GM23338 (cell line): Measurements from ENCODE around the gene TCERG1L. TPM values are rescaled to one million over a fixed set of nuclear protein-coding genes. Genes with fewer than 3 reads are reported as not detected.

Experiments
- ATAC-seq: fragments of 200-7000 bp; cut with Tn5 transposase; 3 replicates; pipeline ENCODE4 v1.9.1; 2020
- DNase-seq: peaks from one replicate; pipeline ENCODE4 v3.0.0-alpha.2; 2015; ENCODE audit warnings: low spot score
- H2AFZ ChIP-seq: fragments of 200-600 bp; sonication (generic); 2 replicates; pipeline ENCODE4 v1.8.0; 2016; ENCODE audit warnings: antibody characterized with exemption, mild to moderate bottlenecking, moderate library complexity
- H3F3A ChIP-seq: fragments of 200-600 bp; sonication (generic); replicated peaks from 2 replicates; pipeline ENCODE4 v1.8.0; 2017; ENCODE audit warnings: antibody characterized with exemption, mixed run types, low read depth
- H3K27ac ChIP-seq: fragments of 200-600 bp; sonication (generic); 2 replicates; pipeline ENCODE4 v1.6.1; 2016; ENCODE audit warnings: low read depth
- H3K27me3 ChIP-seq: fragments of 200-600 bp; sonication (generic); 2 replicates; pipeline ENCODE4 v1.8.0; 2016; ENCODE audit warnings: mild to moderate bottlenecking, mixed run types, moderate library complexity; ENCODE audit not compliant: insufficient read depth
- H3K36me3 ChIP-seq: fragments of 200-600 bp; sonication (generic); 2 replicates; pipeline ENCODE4 v1.8.0; 2016; ENCODE audit warnings: mild to moderate bottlenecking; ENCODE audit not compliant: insufficient read depth
- H3K4me1 ChIP-seq: fragments of 200-600 bp; sonication (generic); 2 replicates; pipeline ENCODE4 v1.8.0; 2016; ENCODE audit warnings: mild to moderate bottlenecking, moderate library complexity; ENCODE audit not compliant: insufficient read depth
- H3K4me2 ChIP-seq: fragments of 200-600 bp; sonication (generic); 2 replicates; pipeline ENCODE4 v1.7.1; 2017; ENCODE audit warnings: mixed run types
- H3K4me3 ChIP-seq: fragments of 200-600 bp; sonication (generic); 2 replicates; pipeline ENCODE4 v1.6.1; 2016; ENCODE audit warnings: mixed run types
- H3K79me2 ChIP-seq: fragments of 200-600 bp; sonication (generic); replicated peaks from 2 replicates; pipeline ENCODE4 v1.8.0; 2017; ENCODE audit warnings: mild to moderate bottlenecking; ENCODE audit not compliant: insufficient read depth
- H3K9me2 ChIP-seq: fragments of 200-600 bp; sonication (generic); 2 replicates; pipeline ENCODE4 v1.8.0; 2017; ENCODE audit not compliant: insufficient read depth
- H4K20me1 ChIP-seq: fragments of 200-600 bp; sonication (generic); replicated peaks from 2 replicates; pipeline ENCODE4 v1.8.0; 2017; ENCODE audit warnings: mild to moderate bottlenecking; ENCODE audit not compliant: insufficient read depth
- H3K27ac Mint-ChIP-seq: 2 replicates; pipeline ENCODE4 v1.8.0; 2020; ENCODE audit warnings: inconsistent platforms, mild to moderate bottlenecking, moderate library complexity, mixed read lengths
- H3K27me3 Mint-ChIP-seq: 3 replicates; pipeline ENCODE4 v1.8.0; 2022; ENCODE audit warnings: low read depth, mild to moderate bottlenecking, moderate library complexity, mixed read lengths, inconsistent platforms; ENCODE audit not compliant: insufficient read depth, poor library complexity
- H3K36me3 Mint-ChIP-seq: 3 replicates; pipeline ENCODE4 v1.8.0; 2021; ENCODE audit warnings: low read depth, mild to moderate bottlenecking, inconsistent platforms, moderate library complexity, mixed read lengths
- H3K4me1 Mint-ChIP-seq: 3 replicates; pipeline ENCODE4 v1.8.0; 2020; ENCODE audit warnings: mild to moderate bottlenecking, inconsistent platforms, mixed read lengths
- H3K4me3 Mint-ChIP-seq: 3 replicates; pipeline ENCODE4 v1.8.0; 2021; ENCODE audit warnings: moderate library complexity, mild to moderate bottlenecking, inconsistent platforms, mixed read lengths
- H3K9me3 Mint-ChIP-seq: 3 replicates; pipeline ENCODE4 v1.8.0; 2020; ENCODE audit warnings: moderate library complexity, mild to moderate bottlenecking, inconsistent platforms, mixed read lengths
- CREB1 ChIP-seq: fragments of 250-450 bp; sonication (Bioruptor Pico); IDR thresholded peaks from 2 replicates; pipeline ENCODE4 v1.5.0; 2020; ENCODE audit warnings: low read depth, mild to moderate bottlenecking, moderate library complexity
- CTCF ChIP-seq, 2 experiments: fragments of 200-600 bp in 1 of 2; sonication (generic) in 1 of 2; conservative IDR thresholded peaks; 2 replicates each; pipeline versions ENCODE4 v1.5.1 to v1.6.1; 2016 to 2017; ENCODE audit warnings: antibody characterized with exemption in 2 of 2, low read depth in 2 of 2, mild to moderate bottlenecking in 2 of 2, moderate library complexity in 1 of 2
- EZH2 ChIP-seq: fragments of 200-600 bp; sonication (generic); IDR thresholded peaks from one replicate; pipeline ENCODE4 v1.8.0; 2017; ENCODE audit warnings: antibody characterized with exemption, mild to moderate bottlenecking, low read depth; ENCODE audit not compliant: unreplicated experiment
- EZH2phosphoT487 ChIP-seq: fragments of 200-600 bp; sonication (generic); IDR thresholded peaks from one replicate; pipeline ENCODE4 v1.8.1; 2018; ENCODE audit warnings: antibody characterized with exemption; ENCODE audit not compliant: unreplicated experiment
- JUNB ChIP-seq: IDR thresholded peaks from one replicate; pipeline ENCODE4 v1.6.1; 2016; ENCODE audit warnings: antibody characterized with exemption; ENCODE audit not compliant: unreplicated experiment
- NANOG ChIP-seq: IDR thresholded peaks from 2 replicates; pipeline ENCODE4 v1.6.1; 2016; ENCODE audit warnings: antibody characterized with exemption, borderline replicate concordance
- POLR2AphosphoS5 ChIP-seq: IDR thresholded peaks from 2 replicates; pipeline ENCODE4 v1.6.1; 2016; ENCODE audit warnings: antibody characterized with exemption, low read depth
- REST ChIP-seq: IDR thresholded peaks from one replicate; pipeline ENCODE4 v1.6.1; 2018; ENCODE audit warnings: antibody characterized with exemption; ENCODE audit not compliant: unreplicated experiment
- STAT1 ChIP-seq: IDR thresholded peaks from one replicate; pipeline ENCODE4 v1.6.1; 2016; ENCODE audit warnings: antibody characterized with exemption; ENCODE audit not compliant: unreplicated experiment
- ZNF114 ChIP-seq: fragments of 250-450 bp; sonication (Bioruptor Pico); IDR thresholded peaks from 2 replicates; pipeline ENCODE4 v1.5.0; 2020; ENCODE audit warnings: mild to moderate bottlenecking, moderate library complexity
- polyA plus RNA-seq: library from polyadenylated mRNA; unstranded; fragments of >200 nt; fragmentation: Nextera tagmentation; extraction: Ambion mirVana; gene quantifications from 2 replicates; pipeline ENCODE4 v1.2.1, GENCODE V29; 2016
- total RNA-seq: library from RNA; depleted of rRNA; stranded (reverse); fragments of >200 nt; shearing (Covaris generic); gene quantifications from 2 replicates; pipeline ENCODE4 v1.2.3, GENCODE V29; 2014
- TF ChIP-seq, protein P1 (sequence below): IDR thresholded peaks from 2 replicates; pipeline ENCODE4 v1.6.1; 2016; ENCODE audit warnings: antibody characterized with exemption

TCERG1L gene
- total and polyA plus RNA-seq, 2 experiments from 2014 or later = 3.9 to 5.5 TPM

DNA sequence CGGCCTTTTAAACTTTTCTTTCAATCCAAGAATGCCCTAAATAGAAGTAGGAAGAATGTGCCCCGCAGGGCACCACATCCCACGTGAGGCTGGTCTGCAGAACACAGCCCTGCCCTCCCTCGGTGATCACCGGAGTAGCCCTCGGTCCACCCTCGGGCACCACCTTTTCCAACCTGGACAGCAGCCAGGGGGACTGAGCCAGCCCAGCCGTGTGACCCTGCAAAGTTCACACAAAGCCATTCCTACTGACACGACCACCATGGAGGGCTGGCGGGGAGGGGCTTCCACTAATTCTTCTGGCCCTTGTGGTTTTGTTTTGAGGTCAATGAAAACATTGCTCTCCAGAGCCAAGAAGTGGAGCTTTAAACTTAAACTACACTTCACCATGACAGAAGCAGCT lies 132.2 kb downstream of the TCERG1L start:
- Mint-ChIP-seq H3K36me3 (peaks cover 18% of the 10 kb centered on the region), H3K9me3 (peaks cover 27% of the 10 kb centered on the region), H3K27me3 (peaks cover 7% of the 10 kb centered on the region), H3K4me3 (no peak overlapping the region), H3K27ac (no peak overlapping the region), H3K4me1 (peaks cover 3% of the 10 kb centered on the region; the same call in 2 of the 3 replicates)
- H3K36me3 ChIP-seq = no peaks in the 10 kb centered on the region
- no peak overlapping the region for H3K27ac ChIP-seq
- no peaks in the 10 kb centered on the region for H3K4me1 ChIP-seq
- TF ChIP-seq, protein P1, sequence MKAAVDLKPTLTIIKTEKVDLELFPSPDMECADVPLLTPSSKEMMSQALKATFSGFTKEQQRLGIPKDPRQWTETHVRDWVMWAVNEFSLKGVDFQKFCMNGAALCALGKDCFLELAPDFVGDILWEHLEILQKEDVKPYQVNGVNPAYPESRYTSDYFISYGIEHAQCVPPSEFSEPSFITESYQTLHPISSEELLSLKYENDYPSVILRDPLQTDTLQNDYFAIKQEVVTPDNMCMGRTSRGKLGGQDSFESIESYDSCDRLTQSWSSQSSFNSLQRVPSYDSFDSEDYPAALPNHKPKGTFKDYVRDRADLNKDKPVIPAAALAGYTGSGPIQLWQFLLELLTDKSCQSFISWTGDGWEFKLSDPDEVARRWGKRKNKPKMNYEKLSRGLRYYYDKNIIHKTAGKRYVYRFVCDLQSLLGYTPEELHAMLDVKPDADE = no peak
- TF ChIP-seq ZNF114 (CRISPR knock-in tag) (no peak), POLR2AphosphoS5 (no peak), JUNB (no peak), EZH2phosphoT487 (no peak), STAT1 (no peak), NANOG (no peak), EZH2 (no peak), CREB1 (CRISPR knock-in tag) (no peak), REST (no peak), CTCF (conservative IDR thresholded peaks at IDR 0.05; ENCODE audit: low read depth in 2 of 2) (no peak)
- H3F3A ChIP-seq = peaks cover 6% of the 10 kb centered on the region; the same call in 1 of the 2 replicates
- no peaks in the 10 kb centered on the region for H3K9me2 ChIP-seq
- DNase-seq (no peak), ATAC-seq (no peak)
- H3K79me2 ChIP-seq = no peaks in the 10 kb centered on the region
- no peaks in the 10 kb centered on the region for H3K27me3 ChIP-seq
- H4K20me1 ChIP-seq = no peaks in the 10 kb centered on the region
- H2AFZ ChIP-seq = no peak overlapping the region
- no peak overlapping the region for H3K4me3 ChIP-seq
- no peak overlapping the region for H3K4me2 ChIP-seq
